Mucosa of descending colon (tissue), 3 donors: ENCODE results near the gene AGPAT3. TPM values are rescaled to one million over a fixed set of nuclear protein-coding genes. Genes with fewer than 3 reads are reported as not detected.

ENCODE experiments used
- ATAC-seq: fragments of 200-7000 bp; cut with Tn5 transposase; one replicate; pipeline ENCODE4 v1.9.1; 2020; ENCODE audit warnings: mild to moderate bottlenecking, moderate library complexity
- DNase-seq, 3 donors: peaks; one replicate each; pipeline ENCODE4 v3.0.0-alpha.2; 2020
- H3K36me3 ChIP-seq: fragments of 200-600 bp; one replicate; pipeline ENCODE4 v1.8.0; 2021; ENCODE audit warnings: low read depth, mild to moderate bottlenecking
- H3K4me1 ChIP-seq: fragments of 200-600 bp; one replicate; pipeline ENCODE4 v1.8.0; 2021; ENCODE audit warnings: low read depth, mild to moderate bottlenecking
- H3K4me3 ChIP-seq: fragments of 200-600 bp; one replicate; pipeline ENCODE4 v1.8.0; 2021; ENCODE audit warnings: mild to moderate bottlenecking
- H3K9me3 ChIP-seq: fragments of 200-600 bp; one replicate; pipeline ENCODE4 v1.8.0; 2021; ENCODE audit warnings: mild to moderate bottlenecking
- intact Hi-C, 2 donors: fragments of 100-400 bp; cut with DNase I in 1 of 2; cut with micrococcal nuclease in 1 of 2; formaldehyde crosslinking; loops; one replicate each; pipeline versions ENCODE4 v1.11.0 to v1.11.1; 2022; cut with DNase I, micrococcal nuclease
- total RNA-seq, 3 donors: library from RNA; stranded (reverse); fragmentation: NEBNext Ultra II Directional in 2 of 3; extraction: Animal tissue kit (Norgen Biotek cat#: 25700) in 2 of 3; gene quantifications; one replicate each; pipeline versions ENCODE4 v1.2.1 to v1.2.4, GENCODE V29; 2021 to 2023
- TF ChIP-seq, protein P1 (sequence below): fragments of 200-600 bp; IDR thresholded peaks from one replicate; pipeline ENCODE4 v1.8.0; 2022; ENCODE audit warnings: antibody characterized with exemption, mild to moderate bottlenecking
- donor health status: DM: no; HTN: no; CAD: no; lungs with moderate emphysema.
- donor health status: DM: no; HTN: no; CAD: no.
- donor health status: DM: no; HTN: yes; CAD: no.

AGPAT3 gene
- total RNA-seq, 3 donors from 2014 or later, result 77.7 to 120 (median 97.7) TPM

DNA sequence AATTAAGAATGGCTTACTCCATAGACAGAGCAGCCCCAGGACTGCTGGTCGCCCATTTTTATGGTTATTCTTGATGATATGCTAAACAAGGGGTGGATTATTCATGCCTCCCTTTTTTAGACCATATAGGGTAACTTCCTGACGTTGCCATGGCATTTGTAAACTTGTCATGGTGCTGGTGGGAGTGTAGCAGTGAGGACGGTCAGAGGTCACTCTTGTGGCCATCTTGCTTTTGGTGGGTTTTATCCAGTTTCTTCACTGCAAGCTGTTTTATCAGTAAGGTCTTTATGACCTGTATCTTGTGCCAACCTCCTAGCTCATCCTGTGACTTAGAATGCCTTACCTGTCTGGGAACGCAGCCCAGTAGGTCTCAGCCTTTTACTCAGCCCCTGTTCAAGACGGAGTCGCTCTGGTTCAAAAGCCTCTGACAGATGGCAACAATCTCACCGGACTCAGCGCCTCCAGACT, 5.2 kb upstream of the AGPAT3 start:
- H3K9me3 ChIP-seq, result no peaks in the 10 kb centered on the region
- ATAC-seq, result no peak
- TF ChIP-seq, protein P1, sequence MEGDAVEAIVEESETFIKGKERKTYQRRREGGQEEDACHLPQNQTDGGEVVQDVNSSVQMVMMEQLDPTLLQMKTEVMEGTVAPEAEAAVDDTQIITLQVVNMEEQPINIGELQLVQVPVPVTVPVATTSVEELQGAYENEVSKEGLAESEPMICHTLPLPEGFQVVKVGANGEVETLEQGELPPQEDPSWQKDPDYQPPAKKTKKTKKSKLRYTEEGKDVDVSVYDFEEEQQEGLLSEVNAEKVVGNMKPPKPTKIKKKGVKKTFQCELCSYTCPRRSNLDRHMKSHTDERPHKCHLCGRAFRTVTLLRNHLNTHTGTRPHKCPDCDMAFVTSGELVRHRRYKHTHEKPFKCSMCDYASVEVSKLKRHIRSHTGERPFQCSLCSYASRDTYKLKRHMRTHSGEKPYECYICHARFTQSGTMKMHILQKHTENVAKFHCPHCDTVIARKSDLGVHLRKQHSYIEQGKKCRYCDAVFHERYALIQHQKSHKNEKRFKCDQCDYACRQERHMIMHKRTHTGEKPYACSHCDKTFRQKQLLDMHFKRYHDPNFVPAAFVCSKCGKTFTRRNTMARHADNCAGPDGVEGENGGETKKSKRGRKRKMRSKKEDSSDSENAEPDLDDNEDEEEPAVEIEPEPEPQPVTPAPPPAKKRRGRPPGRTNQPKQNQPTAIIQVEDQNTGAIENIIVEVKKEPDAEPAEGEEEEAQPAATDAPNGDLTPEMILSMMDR, result no peak
- no peak for DNase-seq
- peaks cover 2% of the 10 kb centered on the region for H3K4me1 ChIP-seq
- no peaks in the 10 kb centered on the region for H3K36me3 ChIP-seq
- H3K4me3 ChIP-seq, result no peak overlapping the region
- intact Hi-C loops, result no loop called here

DNA sequence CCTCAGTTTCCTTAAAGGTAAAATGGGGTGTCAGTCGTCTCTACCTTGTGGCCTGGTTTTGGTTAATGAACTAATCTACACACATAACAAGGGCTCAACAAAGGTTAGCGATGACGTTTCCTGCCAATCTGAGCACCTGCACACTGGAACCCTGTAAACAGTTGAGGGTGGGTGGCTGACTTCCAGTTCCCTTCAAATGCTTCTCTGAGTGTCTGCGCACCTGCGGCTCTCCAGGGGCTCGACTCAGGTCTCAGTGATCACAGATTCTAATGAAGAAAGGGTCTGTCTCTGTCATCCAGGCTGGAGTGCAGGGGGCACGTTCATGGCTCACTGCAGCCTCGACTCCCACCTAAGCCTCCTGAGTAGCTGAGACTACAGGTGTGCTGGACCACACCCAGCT, 3.3 kb upstream of the AGPAT3 start:
- TF ChIP-seq, protein P1, result no peak
- peaks cover 4% of the 10 kb centered on the region for H3K4me1 ChIP-seq
- H3K9me3 ChIP-seq, result no peaks in the 10 kb centered on the region
- intact Hi-C loops, result no loop called here
- H3K36me3 ChIP-seq, result no peaks in the 10 kb centered on the region
- no peak overlapping the region for H3K4me3 ChIP-seq
- DNase-seq, result peak in 1 of 3 donors; percentile 25
- no peak for ATAC-seq

DNA sequence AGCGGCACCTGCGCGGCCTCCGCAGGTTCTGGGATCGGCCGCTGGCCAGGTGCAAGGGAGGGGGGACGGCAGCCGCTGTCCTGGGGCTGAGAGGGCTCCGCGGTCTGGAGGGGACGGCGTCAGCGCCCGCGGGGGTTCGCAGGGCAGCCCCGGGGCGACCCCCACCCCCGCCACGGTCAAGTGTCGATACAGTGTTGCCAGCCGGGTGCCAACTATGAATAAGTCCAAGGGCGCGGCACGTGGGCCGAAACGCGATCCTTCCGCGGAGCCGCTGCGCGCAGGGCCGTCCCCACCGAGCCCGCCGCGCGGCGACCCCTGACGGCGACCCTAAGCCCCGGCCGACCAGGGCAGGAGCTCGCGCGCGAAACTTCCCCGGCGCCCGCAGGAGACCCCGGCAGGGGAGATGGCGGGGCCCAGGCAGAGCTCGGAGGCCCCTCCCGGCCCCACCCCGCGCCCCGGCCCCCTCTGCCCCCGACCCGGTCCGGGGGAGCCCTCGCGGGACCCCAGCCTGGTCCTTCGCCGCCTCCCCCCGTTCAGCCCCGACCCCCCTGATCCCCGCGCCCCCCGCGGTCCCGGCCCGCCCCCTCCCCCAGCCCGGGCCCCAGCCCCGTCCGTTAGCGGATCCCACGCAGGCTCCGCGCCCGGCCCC, 586 bp upstream of the AGPAT3 start:
- ATAC-seq (peak; percentile 68), DNase-seq (peak; percentile 78 to 86 (median 80))
- no peaks in the 10 kb centered on the region for H3K9me3 ChIP-seq
- peaks cover 26% of the 10 kb centered on the region for H3K4me1 ChIP-seq
- TF ChIP-seq, protein P1, result no peak
- intact Hi-C loops, result no loop called here
- no peaks in the 10 kb centered on the region for H3K36me3 ChIP-seq
- peak overlapping the region; percentile 78 for H3K4me3 ChIP-seq

DNA sequence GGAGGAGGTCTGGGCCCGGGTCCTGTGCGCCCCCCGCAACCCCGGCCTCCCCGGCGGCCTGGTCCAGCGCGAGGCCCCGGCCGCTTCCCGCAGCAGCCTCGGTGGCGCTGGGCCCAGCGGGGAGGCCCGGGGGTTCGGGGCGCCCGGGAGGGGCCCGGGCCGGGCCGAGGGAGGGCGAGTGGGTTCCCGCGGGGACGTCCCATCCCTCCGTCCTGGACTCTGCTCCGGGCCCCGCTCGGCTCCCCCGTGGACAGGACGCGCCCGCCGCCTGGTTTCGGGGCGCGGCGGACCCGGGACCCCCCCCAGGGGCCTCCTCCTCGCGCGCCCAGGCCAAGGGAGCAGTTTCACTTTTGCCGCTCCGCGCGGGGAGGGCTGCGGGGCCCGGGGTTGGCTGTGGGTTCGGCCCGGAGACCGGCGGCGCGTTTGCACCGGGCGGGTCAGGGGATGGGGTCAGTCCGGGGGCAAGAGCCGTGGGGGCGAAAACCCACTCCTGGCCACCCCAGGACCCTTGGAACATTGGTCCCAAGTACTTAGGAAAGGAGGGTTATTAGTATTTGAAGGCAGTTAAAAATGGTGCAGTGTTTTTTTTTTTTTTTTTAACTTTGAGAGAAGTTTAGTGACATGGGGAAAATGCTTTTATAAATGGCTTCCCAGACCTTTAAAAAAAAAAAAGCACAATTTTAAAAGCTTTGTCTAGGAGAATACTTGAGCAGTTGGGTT, 677 bp downstream of the AGPAT3 start:
- peak; percentile 48 for ATAC-seq
- Histone ChIP-seq H3K36me3 (no peaks in the 10 kb centered on the region), H3K9me3 (no peaks in the 10 kb centered on the region), H3K4me1 (peaks cover 29% of the 10 kb centered on the region), H3K4me3 (peak overlapping the region; percentile 78)
- TF ChIP-seq, protein P1, result no peak
- intact Hi-C loops, result no loop called here
- DNase-seq, result peak; percentile 69 to 82 (median 81)

DNA sequence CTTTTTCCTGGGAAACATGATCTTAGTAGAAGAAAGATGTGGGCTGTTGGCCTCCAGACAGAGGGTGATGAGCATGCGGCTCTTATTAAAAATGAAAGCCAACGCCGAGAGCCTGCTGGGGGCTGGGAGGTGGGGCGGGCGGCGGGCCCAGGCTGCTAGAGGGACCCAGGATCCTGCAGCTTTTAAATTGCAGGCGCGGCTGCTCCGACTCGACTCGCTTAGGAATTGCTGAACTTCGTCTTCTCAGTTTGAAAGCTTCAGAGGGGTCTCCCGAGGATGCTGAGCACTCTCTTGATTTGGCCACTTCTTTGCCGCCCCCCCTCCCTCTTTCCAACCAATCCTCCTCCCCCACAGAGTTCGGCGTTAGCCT, 1.2 kb downstream of the AGPAT3 start:
- TF ChIP-seq, protein P1, result no peak
- intact Hi-C loops, result no loop called here
- ATAC-seq (peak; percentile 27), DNase-seq (peak; percentile 63 to 67 (median 66))
- Histone ChIP-seq H3K9me3 (no peaks in the 10 kb centered on the region), H3K36me3 (no peaks in the 10 kb centered on the region), H3K4me1 (peaks cover 29% of the 10 kb centered on the region), H3K4me3 (no peak overlapping the region)
